ENCODE data around the gene KIF18B.

KIF18B gene

GRCh38 chr17:44915862-44916780 is 31.5 kb downstream of the KIF18B start:
- no peak for DNase-seq

DNA sequence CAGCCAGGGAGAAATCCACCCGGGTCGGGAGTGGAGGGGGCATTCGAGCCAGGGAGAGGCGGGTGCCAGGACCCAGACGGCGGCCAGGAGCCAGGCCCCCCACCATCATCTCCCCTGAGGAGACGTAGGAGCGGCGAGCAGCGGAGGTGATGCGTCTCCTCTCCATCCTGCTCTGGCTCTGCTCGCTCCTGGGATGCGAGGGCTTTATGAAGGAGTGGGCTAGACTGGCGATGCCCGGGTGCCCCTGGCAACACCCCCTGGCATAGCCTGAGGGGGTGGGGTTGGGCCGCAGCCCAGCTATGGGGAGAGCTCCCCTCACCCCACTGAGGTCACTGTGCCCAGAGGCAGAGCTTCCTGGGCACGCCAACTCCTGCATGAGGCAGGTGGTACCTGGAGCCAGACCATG is 32.2 kb downstream of the KIF18B start, which contains the start of gene GFAP:
Gene GFAP, minus strand, starts transcription at position 180 of the 406 bp plus-strand sequence. Its CDS starts 14 bp downstream, at position 166.
- DNase-seq, result no peak

- no peak for DNase-seq
These were observed 32.8 kb downstream of the KIF18B start for GRCh38 chr17:44914698-44915271.

GRCh38 chr17:44914148-44914547 is 33.4 kb downstream of the KIF18B start:
- DNase-seq, result no peak

GRCh38 chr17:44913676-44914075 is 33.9 kb downstream of the KIF18B start:
- DNase-seq, result no peak

DNA sequence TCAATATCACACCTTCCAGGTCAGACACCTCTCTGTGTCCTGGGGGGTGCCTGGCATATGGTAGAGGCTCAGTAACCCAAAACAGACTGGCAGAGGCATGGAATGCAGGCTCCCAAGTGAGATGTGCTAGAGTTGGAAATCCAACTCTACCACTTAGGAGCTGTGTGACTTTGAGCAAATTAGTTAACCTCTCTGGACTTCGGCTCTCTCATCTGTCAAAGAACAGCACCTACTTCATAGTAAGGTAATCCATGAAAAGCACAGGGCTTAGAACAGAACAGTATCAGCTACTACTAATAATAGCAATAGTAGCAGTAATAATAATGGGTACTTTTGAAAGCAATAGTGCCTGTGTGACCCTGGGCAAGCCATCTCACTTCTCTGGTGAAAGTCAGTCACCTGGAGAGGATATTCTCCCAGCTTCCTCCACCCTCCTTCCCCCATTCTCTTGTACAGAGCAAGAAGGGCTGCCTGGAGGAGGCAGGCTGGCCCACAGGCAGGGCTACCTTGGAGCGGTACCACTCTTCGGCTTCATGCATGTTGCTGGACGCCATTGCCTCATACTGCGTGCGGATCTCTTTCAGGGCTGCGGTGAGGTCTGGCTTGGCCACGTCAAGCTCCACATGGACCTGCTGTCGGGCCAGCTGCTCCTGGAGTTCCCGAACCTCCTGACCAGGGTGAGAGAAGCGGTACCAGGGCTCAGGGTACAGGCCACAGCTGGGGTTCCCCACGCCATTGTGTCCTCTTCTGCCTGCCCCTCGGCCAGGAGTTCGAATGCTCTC is 34.6 kb downstream of the KIF18B start:
- no peak for DNase-seq

DNA sequence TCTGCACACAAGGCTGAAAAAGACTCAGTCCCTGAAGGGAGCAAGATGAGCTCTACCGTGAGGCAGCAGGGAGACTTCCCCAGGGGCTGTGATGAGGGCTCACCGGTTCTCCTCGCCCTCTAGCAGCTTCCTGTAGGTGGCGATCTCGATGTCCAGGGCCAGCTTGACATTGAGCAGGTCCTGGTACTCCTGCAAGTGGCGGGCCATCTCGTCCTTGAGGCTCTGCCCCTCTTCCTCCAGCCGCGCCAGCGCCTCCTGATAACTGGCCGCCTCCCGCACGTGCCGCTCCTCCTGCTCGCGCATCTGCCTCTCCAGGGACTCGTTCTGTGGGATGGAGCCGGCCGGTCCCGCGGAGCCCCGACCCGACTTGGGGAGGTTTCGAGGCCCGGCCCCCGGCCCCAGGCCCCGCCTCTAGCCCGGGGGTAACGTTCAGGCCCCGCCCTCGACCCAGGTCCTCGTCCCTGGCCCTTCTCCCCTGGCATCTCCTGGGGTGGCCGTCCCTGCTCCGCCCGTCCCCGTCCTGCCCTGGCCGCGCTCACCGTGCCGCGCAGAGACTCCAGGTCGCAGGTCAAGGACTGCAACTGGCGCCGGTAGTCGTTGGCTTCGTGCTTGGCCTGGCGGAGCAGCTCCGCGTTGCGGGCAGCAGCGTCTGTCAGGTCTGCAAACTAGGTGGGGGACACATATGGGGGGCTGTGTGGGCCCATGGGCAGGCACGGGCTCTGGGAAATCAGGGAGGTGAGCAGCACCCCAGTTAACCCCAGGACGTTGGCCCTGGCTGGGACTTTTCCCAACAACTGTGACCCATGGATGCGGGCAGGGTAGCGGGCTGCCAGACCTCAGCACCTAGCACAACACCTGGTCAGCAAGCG is 36.2 kb downstream of the KIF18B start:
- peak; percentile 63 for DNase-seq

GRCh38 chr17:44910231-44911106 is 37.1 kb downstream of the KIF18B start:
- no peak for DNase-seq

GRCh38 chr17:44909681-44910144 is 37.9 kb downstream of the KIF18B start:
- no peak for DNase-seq

- no peak for DNase-seq
These were observed 38.7 kb downstream of the KIF18B start for GRCh38 chr17:44908761-44909326.

- DNase-seq, result no peak
These were observed 39.7 kb downstream of the KIF18B start for GRCh38 chr17:44907729-44908470.

- no peak for DNase-seq
These were observed 40.5 kb downstream of the KIF18B start for GRCh38 chr17:44906763-44907728.

DNA sequence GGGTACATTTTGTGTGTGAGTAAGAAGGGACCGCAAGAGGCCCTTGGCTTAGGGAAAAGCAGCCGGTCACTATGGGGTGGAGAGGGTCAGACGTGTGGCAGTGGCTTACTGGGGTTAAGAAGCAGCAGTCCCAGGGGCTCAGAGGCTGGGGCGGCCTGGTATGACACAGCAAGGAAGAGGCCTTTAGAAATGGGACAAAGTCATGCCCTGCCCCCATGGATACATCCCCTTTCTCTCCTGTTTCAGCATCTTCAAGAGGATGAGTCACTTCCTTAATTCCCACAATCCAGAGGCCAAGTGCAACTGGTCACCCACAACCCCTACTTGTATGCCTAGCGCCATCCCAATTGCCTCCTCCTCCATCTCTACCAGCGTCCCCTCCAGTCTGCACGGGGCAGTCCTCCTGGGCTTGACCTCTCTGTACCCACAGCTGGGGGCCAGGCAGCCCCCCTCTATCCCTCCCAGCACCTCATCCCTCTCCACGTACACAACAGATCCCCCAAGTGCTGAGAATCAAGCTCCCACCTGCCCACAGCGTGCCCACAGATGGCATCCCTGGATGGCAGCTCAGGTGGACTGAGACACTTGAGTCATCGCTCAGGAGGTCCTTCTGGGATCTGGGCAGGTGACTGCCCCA is 41.4 kb downstream of the KIF18B start:
- DNase-seq, result no peak

GRCh38 chr17:44905006-44906000 is 42.3 kb downstream of the KIF18B start:
- DNase-seq, result no peak

DNA sequence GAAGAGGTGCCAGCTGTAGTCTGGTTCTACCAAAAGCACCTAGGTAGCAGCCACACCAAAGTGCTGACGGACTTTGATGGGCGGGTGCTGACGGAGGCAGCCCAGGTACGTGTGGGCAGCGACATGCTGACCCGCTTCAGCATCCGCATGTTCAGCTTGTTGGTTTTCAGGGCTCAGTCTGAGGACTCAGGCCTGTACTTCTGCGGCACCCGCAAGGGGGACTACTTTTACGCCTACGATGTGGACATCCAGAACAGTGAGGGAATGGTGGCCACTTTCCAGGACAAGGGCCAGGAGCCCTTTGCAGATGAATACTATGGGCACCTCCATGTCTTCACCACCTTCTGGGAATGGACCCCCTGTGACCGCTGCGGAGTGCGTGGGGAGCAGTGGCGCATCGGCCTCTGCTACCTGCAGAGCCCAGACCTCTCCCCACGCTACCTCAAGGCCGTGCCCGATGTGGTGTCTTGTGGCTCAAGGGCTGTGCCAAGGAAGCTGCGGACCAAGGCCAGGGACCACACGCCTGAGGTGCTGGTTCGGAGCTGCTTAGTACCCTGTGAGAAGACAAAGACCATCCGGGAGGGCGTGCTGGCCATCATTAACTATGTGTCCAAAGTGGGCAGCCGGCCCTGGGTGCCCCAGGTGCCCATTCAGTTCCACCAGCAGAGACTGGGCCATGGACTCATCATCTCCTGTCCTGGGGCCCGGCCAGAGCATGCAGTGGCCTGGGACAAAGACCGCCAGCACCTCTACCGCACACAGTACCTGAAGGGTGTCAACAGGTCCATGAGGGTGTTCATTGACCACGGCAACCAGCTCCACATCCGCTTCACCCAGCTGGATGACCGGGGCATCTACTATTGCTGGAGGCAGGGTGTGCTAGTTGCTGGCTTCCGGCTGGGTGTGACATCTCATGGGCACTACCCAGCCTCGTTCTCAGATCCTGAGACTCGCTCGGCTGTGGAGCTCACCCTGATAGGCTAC is 43.3 kb downstream of the KIF18B start:
- no peak for DNase-seq

All from CD4-positive, alpha-beta T cell treated with Interleukin-17A for 4 hours (primary cell).